Body of pancreas (tissue), 4 donors: ENCODE results near the gene C2orf76. TPM values are rescaled to one million over a fixed set of nuclear protein-coding genes. Genes with fewer than 3 reads are reported as not detected.
A peak's percentile ranks its signal among the peaks of the same experiment; 100 is the strongest.

Experiments used
- ATAC-seq: fragments of 150-250 bp; one replicate; pipeline ENCODE4 v1.9.1; 2016
- DNase-seq, 4 donors: peaks; one replicate each; pipeline ENCODE4 v3.0.0-alpha.2; 2019
- H3K27ac ChIP-seq, 4 donors: fragments of 200-600 bp; sonication (generic); 1 replicate in 3 of 4; 2 replicates in 1 of 4; pipeline versions ENCODE4 v1.5.1 to v1.6.1; 2016 to 2019; ENCODE audit warnings: mild to moderate bottlenecking in 1 of 4, mixed read lengths in 1 of 4, moderate library complexity in 1 of 4
- H3K27me3 ChIP-seq, 2 donors: fragments of 200-600 bp; sonication (generic); one replicate each; pipeline ENCODE4 v1.6.0; 2016; ENCODE audit warnings: mild to moderate bottlenecking in 1 of 2
- H3K36me3 ChIP-seq, 2 donors: fragments of 200-600 bp; sonication (generic); replicated peaks in 1 of 2; 2 replicates each; pipeline ENCODE4 v1.5.1; 2016; ENCODE audit warnings: low read depth in 2 of 2; ENCODE audit not compliant: insufficient read depth in 1 of 2
- H3K4me1 ChIP-seq: fragments of 200-600 bp; sonication (generic); one replicate; pipeline ENCODE4 v1.6.0; 2016
- H3K4me3 ChIP-seq, 2 donors: fragments of 200-600 bp; sonication (generic); 1 replicate in 1 of 2; 2 replicates in 1 of 2; pipeline ENCODE4 v1.5.1; 2016 to 2019
- H3K9me3 ChIP-seq, 3 donors: fragments of 200-600 bp; sonication (generic); 1 replicate in 2 of 3; 2 replicates in 1 of 3; pipeline ENCODE4 v1.5.1; 2016
- POLR2A ChIP-seq, 3 donors: fragments of 450-650 bp; IDR thresholded peaks; one replicate each; pipeline ENCODE4 v1.6.1; 2016; ENCODE audit warnings: antibody characterized with exemption in 3 of 3, mild to moderate bottlenecking in 2 of 3
- WGBS, 2 donors: methylation state at CpG; one replicate each; pipeline ENCODE4 v1.1.5; 2017; 5-methylcytosine and 5-hydroxymethylcytosine counted together
- intact Hi-C: fragments of 100-400 bp; cut with DNase I; formaldehyde crosslinking; loops from one replicate; pipeline ENCODE4 v1.15.1; 2023
- total RNA-seq, 2 donors: library from RNA; depleted of rRNA; stranded (reverse); fragments of >200 nt; gene quantifications; one replicate each; pipeline ENCODE4 v1.1.0, GENCODE V29; 2016
- TF ChIP-seq, protein P1 (sequence below), 7 experiments: fragments of 450-650 bp in 4 of 7; fragments of 200-600 bp in 3 of 7; sonication (generic) in 3 of 7; IDR thresholded peaks; one replicate each; pipeline ENCODE4 v1.5.1; 2016 to 2019; ENCODE audit warnings: antibody characterized with exemption in 7 of 7

C2orf76 gene
- total RNA-seq, 2 donors from 2014 or later, result 12.5 to 52.4 TPM

DNA sequence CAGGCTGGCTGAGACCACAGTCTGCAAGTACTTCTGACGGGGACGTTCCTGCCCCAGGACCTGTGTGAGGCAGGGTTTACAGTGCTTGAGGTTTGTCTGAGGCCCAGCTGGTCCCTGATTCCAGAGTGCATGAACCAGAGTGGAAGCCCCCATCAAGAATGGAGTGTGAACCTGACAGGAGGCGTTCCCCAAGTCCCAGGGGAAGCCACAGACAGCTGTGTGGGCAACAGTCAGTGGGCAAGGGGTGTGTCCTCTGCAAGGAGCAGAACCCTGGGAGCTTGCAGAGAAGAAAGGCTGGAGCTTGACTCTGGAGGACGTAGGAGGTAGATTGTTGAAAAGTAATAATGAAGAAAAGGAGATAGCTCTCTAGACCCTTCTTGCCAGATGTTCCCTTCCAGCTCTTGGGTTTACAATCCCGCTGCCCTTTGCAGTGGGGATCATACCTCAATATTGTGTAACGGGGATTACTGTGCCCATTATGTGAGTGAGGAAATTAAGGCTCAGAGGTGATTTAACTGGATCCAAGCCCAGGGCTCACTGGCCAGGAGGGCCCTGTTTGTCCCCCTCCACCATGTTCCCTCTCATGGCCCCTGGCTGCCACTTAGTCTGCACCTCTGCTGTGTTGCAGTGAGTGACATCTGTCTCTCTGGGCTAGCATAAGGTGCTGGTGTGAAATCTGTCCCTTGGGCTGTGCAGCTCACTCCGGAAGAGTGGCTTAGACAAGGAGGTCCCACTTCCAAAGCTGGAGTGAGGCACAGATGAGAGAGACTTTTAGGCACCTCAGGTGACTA, 6.3 kb upstream of the C2orf76 start:
- H3K9me3 ChIP-seq, result peaks cover 0 to 5% (median 0%) of the 10 kb centered on the region in 3 donors
- DNase-seq (no peak), ATAC-seq (no peak)
- WGBS, 2 donors, result 96 to 100% methylated on average over 7 of the region's 7 CpGs
- TF ChIP-seq POLR2A (IDR thresholded peaks at IDR 0.05), result no peak
- TF ChIP-seq, protein P1, sequence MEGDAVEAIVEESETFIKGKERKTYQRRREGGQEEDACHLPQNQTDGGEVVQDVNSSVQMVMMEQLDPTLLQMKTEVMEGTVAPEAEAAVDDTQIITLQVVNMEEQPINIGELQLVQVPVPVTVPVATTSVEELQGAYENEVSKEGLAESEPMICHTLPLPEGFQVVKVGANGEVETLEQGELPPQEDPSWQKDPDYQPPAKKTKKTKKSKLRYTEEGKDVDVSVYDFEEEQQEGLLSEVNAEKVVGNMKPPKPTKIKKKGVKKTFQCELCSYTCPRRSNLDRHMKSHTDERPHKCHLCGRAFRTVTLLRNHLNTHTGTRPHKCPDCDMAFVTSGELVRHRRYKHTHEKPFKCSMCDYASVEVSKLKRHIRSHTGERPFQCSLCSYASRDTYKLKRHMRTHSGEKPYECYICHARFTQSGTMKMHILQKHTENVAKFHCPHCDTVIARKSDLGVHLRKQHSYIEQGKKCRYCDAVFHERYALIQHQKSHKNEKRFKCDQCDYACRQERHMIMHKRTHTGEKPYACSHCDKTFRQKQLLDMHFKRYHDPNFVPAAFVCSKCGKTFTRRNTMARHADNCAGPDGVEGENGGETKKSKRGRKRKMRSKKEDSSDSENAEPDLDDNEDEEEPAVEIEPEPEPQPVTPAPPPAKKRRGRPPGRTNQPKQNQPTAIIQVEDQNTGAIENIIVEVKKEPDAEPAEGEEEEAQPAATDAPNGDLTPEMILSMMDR (IDR thresholded peaks at IDR 0.05), result no peak
- peaks cover 9% of the 10 kb centered on the region for H3K4me1 ChIP-seq
- H3K27me3 ChIP-seq, result no peaks in the 10 kb centered on the region
- peaks cover 15% of the 10 kb centered on the region in 2 donors for H3K36me3 ChIP-seq
- intact Hi-C loops, result no loop called here
- no peak overlapping the region for H3K4me3 ChIP-seq
- no peak overlapping the region for H3K27ac ChIP-seq

DNA sequence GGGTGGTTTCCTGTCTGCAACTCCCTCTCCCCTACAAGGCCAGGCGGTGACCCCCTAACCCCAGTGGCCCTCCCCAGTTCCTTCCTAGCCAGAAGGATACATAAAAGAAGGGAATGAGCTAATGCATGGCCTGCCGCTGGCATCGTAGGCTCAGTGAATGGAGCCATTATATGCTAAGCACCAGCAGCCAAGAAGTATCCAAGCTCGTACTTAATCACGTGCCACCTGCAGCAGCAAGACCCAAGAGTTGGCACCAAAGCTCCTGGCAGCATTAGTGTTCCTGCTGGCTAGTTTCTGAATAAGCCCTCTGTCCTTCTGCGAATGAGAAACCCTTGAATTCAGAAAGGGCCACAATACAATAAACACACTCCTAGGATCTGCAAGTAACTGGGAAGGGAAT, 4.5 kb upstream of the C2orf76 start:
- WGBS, 2 donors, result 44 to 60% methylated on average over 6 of the region's 6 CpGs
- Histone ChIP-seq H3K4me3 (no peak overlapping the region), H3K27me3 (no peaks in the 10 kb centered on the region), H3K36me3 (peaks cover 15% of the 10 kb centered on the region in 2 donors), H3K9me3 (peaks cover 0 to 5% (median 0%) of the 10 kb centered on the region in 3 donors), H3K27ac (no peak overlapping the region), H3K4me1 (peaks cover 14% of the 10 kb centered on the region)
- no peak for TF ChIP-seq POLR2A (IDR thresholded peaks at IDR 0.05)
- TF ChIP-seq, protein P1 (IDR thresholded peaks at IDR 0.05), result no peak
- ATAC-seq (no peak), DNase-seq (peak in 1 of 4 donors; percentile 41)
- intact Hi-C loops, result no loop called here

DNA sequence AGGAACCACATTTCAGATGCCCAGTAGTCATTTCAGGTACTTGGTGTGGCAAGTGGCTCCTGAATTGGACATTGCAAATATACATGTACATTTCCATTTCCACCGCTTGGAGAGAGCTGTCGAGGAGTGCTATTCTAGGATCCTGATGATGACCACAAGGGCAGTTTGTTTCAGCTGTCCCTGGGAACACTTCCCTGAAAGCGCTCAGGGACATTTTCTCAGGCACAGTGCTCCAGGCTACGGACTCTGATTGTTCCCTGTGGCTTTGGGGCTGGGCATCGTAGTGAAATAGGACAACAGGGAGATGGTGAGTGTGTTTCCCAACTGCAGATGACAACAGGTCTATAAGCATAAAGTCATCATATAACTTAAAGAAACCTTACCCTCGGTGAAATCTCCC, 3.2 kb upstream of the C2orf76 start:
- TF ChIP-seq, protein P1 (IDR thresholded peaks at IDR 0.05), result no peak
- TF ChIP-seq POLR2A (IDR thresholded peaks at IDR 0.05), result no peak
- ATAC-seq, result no peak
- intact Hi-C loops, result no loop called here

DNA sequence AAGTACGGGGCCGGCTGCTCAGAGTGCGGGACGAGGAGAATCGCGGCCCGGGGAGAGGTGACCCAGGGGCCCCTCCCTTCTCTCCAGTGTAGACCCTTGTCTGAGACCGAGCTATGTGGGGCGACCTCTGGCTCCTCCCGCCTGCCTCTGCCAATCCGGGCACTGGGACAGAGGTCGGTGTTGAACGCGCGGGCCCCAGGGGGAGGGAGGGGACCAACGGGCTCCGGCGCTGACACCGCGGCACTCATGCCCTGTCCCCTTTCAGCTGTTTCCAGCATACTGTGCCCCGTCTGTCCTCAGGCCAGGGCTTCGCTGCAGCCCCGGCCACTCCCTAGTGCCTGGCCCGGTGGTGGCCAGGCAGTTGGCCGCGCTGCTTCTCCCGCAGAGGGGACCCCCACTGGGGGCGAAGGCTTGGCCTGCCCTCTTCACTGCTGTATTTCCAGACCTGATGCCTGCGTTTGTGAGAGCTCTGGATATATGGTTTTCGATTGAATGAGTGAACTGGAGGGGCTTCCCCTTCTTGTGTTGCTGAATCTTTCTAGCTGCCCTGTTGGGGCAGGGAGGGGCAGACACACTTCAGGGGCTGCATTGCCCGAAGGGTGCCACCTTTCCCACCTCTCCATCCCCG, 952 bp upstream of the C2orf76 start:
- peak; percentile 57 to 76 (median 60) for DNase-seq
- no peak for TF ChIP-seq POLR2A (IDR thresholded peaks at IDR 0.05)
- TF ChIP-seq, protein P1 (IDR thresholded peaks at IDR 0.05), result no peak
- intact Hi-C loops, result no loop called here

More for the DNA sequence above, 3.2 kb upstream of the C2orf76 start:
- H3K27ac ChIP-seq, result no peak overlapping the region
- peaks cover 24% of the 10 kb centered on the region for H3K4me1 ChIP-seq
- WGBS, 2 donors, result 88 to 89% methylated on average over 6 of the region's 6 CpGs
- H3K36me3 ChIP-seq, result peaks cover 15% of the 10 kb centered on the region in 2 donors
- no peaks in the 10 kb centered on the region for H3K27me3 ChIP-seq
- no peak for DNase-seq
- peaks cover 0 to 5% (median 0%) of the 10 kb centered on the region in 3 donors for H3K9me3 ChIP-seq
- H3K4me3 ChIP-seq, result no peak overlapping the region

More for the DNA sequence above, 952 bp upstream of the C2orf76 start:
- WGBS, 2 donors, result 7 to 10% methylated on average over 12 to 29 of the region's 32 CpGs
- H3K36me3 ChIP-seq, result peaks cover 5 to 10% of the 10 kb centered on the region in 2 donors
- no peaks in the 10 kb centered on the region for H3K9me3 ChIP-seq
- H3K4me1 ChIP-seq, result peaks cover 25% of the 10 kb centered on the region
- no peaks in the 10 kb centered on the region for H3K27me3 ChIP-seq
- peak overlapping the region; percentile 43 to 68 for H3K4me3 ChIP-seq
- peak; percentile 33 for ATAC-seq
- H3K27ac ChIP-seq, result peak overlapping the region; percentile 73 to 94 (median 91)
